PC-9 (cell line): Measurements from ENCODE around the gene GDF7.

Source experiments
- CTCF ChIP-seq: fragments of 200-600 bp; sonication (generic); conservative IDR thresholded peaks from 2 replicates; pipeline ENCODE4 v1.6.1; 2017; ENCODE audit warnings: mixed run types, antibody characterized with exemption, mild to moderate bottlenecking, moderate library complexity
- EZH2 ChIP-seq: fragments of 200-600 bp; sonication (generic); IDR thresholded peaks from 2 replicates; pipeline ENCODE4 v1.8.0; 2017; ENCODE audit warnings: antibody characterized with exemption, low read depth

GRCh38 chr2:20723543-20723942 lies 56.6 kb downstream of the GDF7 start:
- TF ChIP-seq CTCF (no peak), EZH2 (no peak)
